ENCODE measurements around the gene CCDC197.

CCDC197 gene

DNA sequence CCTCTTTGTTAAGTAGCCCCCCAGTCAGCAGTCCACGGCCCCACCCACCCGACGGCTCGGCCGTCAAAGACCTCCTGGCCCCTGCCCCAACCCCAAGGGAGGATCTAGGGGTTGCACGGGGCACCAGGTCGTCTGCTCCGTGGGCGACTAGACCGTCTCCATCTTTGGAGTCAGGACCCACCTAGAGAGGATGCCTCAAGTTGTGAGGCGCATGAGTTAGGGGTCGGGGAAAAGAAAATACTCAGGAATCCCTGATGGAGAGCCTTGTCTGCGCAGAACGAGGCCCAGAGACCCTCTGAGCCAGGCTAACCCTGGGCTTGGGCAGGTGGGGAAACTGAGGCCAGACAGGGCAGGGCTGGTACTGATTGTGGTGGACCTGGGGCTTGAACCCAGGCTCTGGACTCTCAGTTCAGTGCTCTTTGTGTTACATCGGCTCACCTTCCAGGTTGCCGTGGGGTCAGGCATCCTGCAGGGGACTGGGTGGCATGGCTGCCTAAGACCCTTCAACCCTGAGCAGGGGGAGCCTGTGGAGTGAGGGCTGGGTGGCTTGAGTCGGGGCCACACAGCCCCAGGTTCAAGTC lies 29.9 kb downstream of the CCDC197 start:
- Mint-ChIP-seq H3K27ac (no peak overlapping the region), H3K4me1 (peaks cover 29% of the 10 kb centered on the region), H3K27me3 (peaks cover 7% of the 10 kb centered on the region), H3K9me3 (no peaks in the 10 kb centered on the region), H3K4me3 (peak overlapping the region; percentile 33), H3K36me3 (ENCODE audit: low read depth) (no peaks in the 10 kb centered on the region)
- ATAC-seq: no peak
- no peak for DNase-seq

DNA sequence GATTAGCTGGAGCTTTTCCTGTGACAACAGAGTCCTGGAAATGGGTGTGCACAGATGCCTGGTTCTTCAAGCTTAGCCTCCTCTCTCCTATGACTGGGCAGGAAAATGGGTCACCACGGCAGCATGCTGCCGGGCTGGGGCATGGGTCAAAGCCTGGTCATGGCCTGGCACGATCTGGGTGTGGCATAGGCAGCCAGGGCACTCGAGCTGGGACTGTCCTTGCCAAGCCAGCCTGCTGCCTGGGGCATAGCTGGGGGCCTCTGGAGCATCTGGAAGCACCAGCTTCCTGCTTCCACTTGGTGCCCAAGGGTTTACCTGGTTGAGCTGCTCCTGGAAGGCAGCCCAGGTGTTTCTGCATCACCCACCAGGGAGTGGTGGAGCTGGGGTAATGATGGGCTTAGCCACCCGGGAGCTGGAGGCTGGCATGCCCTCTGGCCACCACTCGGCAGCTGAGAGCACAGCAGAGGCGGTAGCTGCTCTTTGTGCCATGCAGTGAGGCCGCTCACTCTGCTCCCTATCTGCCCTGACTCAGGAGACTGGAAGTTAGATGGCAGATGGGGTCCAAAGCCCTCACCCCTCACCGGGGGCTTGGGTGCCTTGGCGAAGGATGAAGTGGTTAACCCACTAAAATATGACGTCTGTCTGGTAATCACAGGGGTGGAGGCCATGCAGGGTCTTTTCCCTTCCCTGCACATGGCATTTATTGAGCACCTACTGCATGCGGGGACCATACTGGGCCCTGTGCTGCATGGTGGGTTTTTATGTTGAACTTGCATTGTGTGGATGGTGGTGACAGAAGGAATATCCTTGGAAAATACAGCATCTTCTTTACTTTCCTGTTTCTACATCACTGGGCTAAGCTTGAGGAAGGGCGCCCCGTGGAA lies 30.7 kb downstream of the CCDC197 start:
- Mint-ChIP-seq H3K4me3 (peak overlapping the region; percentile 33), H3K36me3 (ENCODE audit: low read depth) (no peaks in the 10 kb centered on the region), H3K9me3 (no peaks in the 10 kb centered on the region), H3K4me1 (peaks cover 21% of the 10 kb centered on the region), H3K27ac (peak overlapping the region; percentile 9), H3K27me3 (peaks cover 6% of the 10 kb centered on the region)
- no peak for DNase-seq
- ATAC-seq: no peak

DNA sequence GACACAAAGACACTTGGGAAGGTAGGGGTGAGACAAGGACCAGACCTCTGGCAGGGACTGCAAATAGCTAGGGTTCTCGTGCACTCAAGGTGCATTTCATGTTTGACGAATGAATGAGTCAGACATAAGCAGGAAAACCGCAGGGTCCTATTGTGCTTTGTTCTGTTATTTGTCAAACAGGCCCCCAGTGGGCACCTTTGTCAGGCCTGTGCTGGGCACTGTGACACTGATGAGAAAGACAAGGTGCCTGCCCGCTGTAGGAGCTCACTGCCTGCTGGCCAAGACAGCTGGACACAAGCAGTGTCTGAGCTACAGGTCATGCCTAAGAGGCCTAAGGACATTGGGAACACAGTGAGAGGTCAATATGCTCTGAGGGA lies 31.3 kb downstream of the CCDC197 start:
- Mint-ChIP-seq H3K9me3 (no peaks in the 10 kb centered on the region), H3K36me3 (ENCODE audit: low read depth) (no peaks in the 10 kb centered on the region), H3K27me3 (peaks cover 6% of the 10 kb centered on the region), H3K4me3 (peak overlapping the region; percentile 1), H3K27ac (peak overlapping the region; percentile 9), H3K4me1 (peaks cover 17% of the 10 kb centered on the region)
- DNase-seq (no peak), ATAC-seq (peak; percentile 13)

DNA sequence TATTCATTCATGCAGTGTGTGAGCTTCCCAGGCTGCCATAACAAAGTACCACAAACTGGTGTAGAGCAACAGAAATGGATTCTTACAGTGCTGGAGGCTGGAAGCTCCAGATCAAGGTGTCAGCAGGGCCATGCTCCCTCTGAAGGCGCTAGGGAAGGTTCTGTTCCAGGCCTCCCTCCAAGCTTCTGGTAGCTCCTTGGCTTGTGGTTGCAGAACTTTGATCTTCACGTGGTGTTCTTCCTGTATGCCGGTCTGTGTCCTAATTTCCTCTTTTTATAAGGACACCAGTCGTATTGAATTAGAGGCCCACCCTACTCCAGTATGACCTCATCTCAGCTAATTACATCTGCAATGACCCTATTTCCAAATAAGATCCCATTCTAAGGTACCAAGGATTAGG lies 32.2 kb downstream of the CCDC197 start:
- Mint-ChIP-seq H3K36me3 (ENCODE audit: low read depth) (no peaks in the 10 kb centered on the region), H3K27me3 (peaks cover 2% of the 10 kb centered on the region), H3K4me3 (no peak overlapping the region), H3K9me3 (no peaks in the 10 kb centered on the region), H3K27ac (no peak overlapping the region), H3K4me1 (peaks cover 17% of the 10 kb centered on the region)
- DNase-seq: no peak
- ATAC-seq: no peak

DNA sequence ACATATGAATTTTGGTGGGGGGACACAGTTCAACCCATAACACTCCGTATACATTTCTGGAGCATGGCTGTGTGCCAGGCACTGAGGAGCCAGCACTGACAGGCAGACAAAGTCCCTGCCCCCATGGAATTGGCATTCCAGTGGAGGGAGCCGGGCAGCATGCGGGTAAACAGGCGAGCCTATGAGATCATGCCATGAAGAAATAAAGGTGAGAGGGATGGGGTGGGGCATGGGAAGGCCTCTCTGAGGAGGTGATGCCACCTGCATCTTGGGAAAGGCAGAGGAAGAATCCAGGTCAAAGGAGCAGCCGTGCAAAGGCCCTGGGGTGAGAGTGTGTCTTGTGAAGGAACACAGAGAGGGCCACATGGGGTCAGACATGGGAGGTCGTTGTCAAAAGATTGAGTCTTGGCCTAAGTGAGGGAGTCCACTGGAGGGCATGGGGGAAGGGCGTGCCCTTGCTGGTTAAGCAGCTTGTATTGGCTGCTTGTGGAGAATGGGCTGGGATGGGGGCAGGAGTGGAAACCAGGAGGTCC lies 32.6 kb downstream of the CCDC197 start:
- ATAC-seq (no peak), DNase-seq (no peak)
- Mint-ChIP-seq H3K9me3 (no peaks in the 10 kb centered on the region), H3K36me3 (ENCODE audit: low read depth) (no peaks in the 10 kb centered on the region), H3K4me1 (peaks cover 17% of the 10 kb centered on the region), H3K27ac (no peak overlapping the region), H3K4me3 (no peak overlapping the region), H3K27me3 (no peaks in the 10 kb centered on the region)

DNA sequence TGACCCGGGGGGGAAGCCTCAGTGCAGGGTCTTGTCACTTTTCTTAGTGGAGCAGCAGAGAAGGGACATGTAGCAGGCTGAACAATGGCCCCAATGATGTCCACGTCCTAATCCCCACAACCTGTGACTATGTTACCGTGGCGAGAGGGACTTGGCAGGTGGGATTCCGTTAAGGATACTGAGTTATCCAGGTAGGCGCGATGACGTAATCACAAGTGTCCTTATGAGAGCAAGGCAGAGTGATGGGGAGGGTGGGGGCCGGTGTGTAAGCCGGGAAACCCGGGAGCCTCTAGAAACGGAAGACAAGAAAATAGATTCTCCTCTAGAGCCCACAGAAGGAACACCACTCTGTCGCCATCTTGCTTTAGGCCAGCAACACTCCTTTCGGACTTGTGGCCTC lies 33.5 kb downstream of the CCDC197 start:
- H3K27ac Mint-ChIP-seq: no peak overlapping the region
- ATAC-seq (no peak), DNase-seq (no peak)
- H3K36me3 Mint-ChIP-seq (ENCODE audit: low read depth): no peaks in the 10 kb centered on the region
- no peaks in the 10 kb centered on the region for H3K9me3 Mint-ChIP-seq
- H3K4me3 Mint-ChIP-seq: no peak overlapping the region
- H3K4me1 Mint-ChIP-seq: peaks cover 17% of the 10 kb centered on the region
- no peaks in the 10 kb centered on the region for H3K27me3 Mint-ChIP-seq

DNA sequence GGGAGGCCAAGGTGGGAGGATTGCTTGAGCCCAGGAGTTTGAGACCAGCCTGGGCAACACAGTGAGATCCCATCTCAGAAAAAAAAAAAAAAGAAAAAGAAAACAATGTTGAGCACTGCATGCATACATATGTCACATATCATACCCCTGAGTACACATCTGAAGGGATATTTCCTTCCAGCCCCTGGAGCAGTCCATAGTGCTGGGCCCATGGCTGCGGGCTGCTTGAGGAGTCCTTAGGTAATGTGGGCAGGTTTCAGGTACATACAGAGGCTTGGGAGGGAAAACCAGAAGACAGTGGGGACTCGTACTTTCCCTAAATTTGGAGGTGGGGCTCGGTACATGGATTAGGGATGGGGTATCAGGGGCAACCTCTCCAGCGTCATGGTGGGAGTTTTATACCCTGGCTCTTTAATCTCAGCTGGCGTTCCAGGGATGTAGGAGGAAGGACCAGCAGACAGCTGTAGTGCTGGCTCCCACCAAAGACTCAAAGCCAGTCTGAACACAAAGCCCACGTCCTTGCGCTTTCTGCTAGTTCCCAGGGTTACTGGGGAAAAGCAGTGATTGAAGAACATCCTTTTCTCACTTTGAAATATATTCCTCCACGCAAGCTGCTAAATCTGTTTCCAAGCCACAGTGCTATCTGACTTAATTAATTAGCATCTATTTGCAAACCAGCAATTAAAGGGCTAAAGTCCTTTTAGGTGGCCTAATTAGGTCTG lies 34.2 kb downstream of the CCDC197 start:
- H3K36me3 Mint-ChIP-seq (ENCODE audit: low read depth): no peaks in the 10 kb centered on the region

DNA sequence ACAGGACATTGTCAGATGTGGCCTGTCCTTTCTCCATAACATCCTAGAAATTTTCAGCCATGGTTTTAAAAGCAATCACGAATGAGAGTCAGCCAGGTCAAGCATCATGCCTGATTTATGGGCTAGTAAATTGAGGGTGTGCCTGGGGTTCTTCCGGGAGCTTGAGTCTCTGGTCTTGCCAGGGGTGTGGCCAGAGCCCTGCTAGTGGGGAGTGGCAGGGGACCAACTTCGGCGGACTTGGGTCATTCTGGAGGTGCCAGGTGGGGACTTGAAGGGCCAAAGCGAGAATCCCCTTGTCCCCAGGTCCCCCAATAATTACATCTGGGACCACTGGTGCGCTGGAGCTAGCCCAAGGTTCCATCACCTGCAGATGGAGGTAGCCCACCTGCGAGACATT lies 34.8 kb downstream of the CCDC197 start:
- no peak for DNase-seq
- ATAC-seq: no peak
- H3K4me1 Mint-ChIP-seq: peaks cover 15% of the 10 kb centered on the region
- H3K9me3 Mint-ChIP-seq: no peaks in the 10 kb centered on the region
- no peaks in the 10 kb centered on the region for H3K27me3 Mint-ChIP-seq
- H3K4me3 Mint-ChIP-seq: no peak overlapping the region
- H3K27ac Mint-ChIP-seq: no peak overlapping the region
- H3K36me3 Mint-ChIP-seq (ENCODE audit: low read depth): no peaks in the 10 kb centered on the region

More for the DNA sequence above, 34.2 kb downstream of the CCDC197 start:
- Mint-ChIP-seq H3K27ac (no peak overlapping the region), H3K4me3 (no peak overlapping the region), H3K9me3 (no peaks in the 10 kb centered on the region), H3K27me3 (no peaks in the 10 kb centered on the region), H3K4me1 (peaks cover 11% of the 10 kb centered on the region)
- DNase-seq: no peak
- ATAC-seq: no peak

DNA sequence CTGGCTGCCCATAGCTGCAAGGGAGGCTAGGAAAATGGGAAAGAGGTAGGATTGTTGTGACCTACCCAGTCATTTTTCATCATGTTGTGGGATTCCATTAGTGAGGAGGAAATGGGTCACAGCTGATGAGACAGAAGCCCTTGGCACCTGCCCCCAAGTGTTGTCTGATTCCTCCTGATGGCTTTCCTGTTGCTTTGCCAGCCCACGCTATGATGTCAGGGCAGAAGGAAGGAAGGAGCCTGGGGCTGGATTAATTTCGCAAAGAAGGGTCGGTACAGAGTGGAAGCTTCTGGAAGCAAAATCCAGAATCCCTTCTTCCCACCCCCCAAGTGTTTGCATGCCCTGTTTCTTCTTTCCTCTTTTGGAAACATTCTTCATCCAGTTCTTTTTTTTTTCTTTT lies 37.8 kb downstream of the CCDC197 start:
- DNase-seq (no peak), ATAC-seq (no peak)
- Mint-ChIP-seq H3K36me3 (ENCODE audit: low read depth) (no peaks in the 10 kb centered on the region), H3K4me3 (no peak overlapping the region), H3K27ac (no peak overlapping the region), H3K27me3 (no peaks in the 10 kb centered on the region), H3K9me3 (no peaks in the 10 kb centered on the region), H3K4me1 (peaks cover 3% of the 10 kb centered on the region)

DNA sequence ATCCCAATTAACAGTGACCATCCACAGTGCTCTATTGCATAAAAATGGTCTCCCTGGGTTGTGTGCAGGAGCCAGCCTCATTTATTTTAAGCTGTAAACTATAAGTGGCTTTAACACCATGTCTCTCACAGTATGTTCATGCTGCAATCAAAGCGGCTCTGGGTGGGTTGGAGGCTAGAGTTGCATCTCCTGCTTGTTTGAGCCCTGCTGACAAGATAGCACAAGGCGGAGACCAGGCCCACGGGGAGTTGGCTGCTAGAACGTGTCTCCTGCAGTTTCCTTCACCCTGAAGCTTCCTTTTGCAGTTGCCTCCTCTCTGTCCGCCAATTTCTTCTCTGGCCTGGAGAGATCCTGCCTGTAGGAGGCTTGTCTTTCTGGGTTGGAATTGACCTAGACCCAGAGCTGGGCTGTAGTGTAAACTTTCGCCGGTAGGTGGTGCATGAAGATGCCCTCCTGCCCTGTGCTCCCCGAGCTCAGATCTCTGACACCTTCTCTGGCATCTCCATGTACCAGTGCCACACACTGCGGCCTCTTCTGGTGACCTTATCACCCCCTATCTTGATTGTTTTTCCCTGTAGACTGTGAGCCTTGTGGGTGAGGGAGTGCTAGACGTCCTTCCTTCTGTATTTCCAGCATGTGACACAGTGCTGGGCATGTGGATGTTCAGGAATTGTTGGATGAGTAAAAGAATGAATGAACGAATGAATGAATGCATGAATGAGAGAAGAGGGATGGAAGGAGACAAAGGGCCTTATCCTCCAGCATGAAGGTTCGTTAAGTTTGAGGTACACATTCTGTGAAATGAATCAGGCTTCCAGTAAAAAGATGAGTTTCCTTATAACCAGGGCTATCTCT lies 39.4 kb downstream of the CCDC197 start:
- peaks cover 3% of the 10 kb centered on the region for H3K4me1 Mint-ChIP-seq
- H3K27me3 Mint-ChIP-seq: no peaks in the 10 kb centered on the region
- H3K36me3 Mint-ChIP-seq (ENCODE audit: low read depth): no peaks in the 10 kb centered on the region
- H3K27ac Mint-ChIP-seq: peak overlapping the region; percentile 44
- H3K9me3 Mint-ChIP-seq: no peaks in the 10 kb centered on the region
- DNase-seq (peak; percentile 80), ATAC-seq (peak; percentile 90)
- no peak overlapping the region for H3K4me3 Mint-ChIP-seq

DNA sequence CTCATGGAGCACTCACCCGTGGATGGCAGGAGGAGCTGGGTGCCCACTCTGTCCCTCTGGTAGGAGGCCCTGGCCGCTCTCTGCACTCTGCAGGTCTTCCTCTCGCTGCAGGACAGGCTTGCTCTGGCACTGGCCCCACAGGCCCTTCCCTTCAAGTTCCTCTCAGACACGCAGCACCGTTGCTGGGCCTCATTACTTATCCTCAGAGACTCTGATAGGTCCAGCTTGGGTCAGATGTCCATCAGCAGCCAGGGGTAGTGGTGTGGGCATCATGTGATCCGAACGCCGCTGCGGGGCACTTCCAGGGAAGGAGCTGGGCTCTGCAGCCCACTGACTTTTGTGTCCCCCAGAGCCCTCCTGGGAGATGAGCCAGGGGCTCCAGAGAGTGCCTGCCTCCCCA lies 40.9 kb downstream of the CCDC197 start:
- H3K36me3 Mint-ChIP-seq (ENCODE audit: low read depth): no peaks in the 10 kb centered on the region
- no peak overlapping the region for H3K27ac Mint-ChIP-seq
- peaks cover 3% of the 10 kb centered on the region for H3K4me1 Mint-ChIP-seq
- no peak for DNase-seq
- no peaks in the 10 kb centered on the region for H3K27me3 Mint-ChIP-seq
- no peak overlapping the region for H3K4me3 Mint-ChIP-seq
- no peaks in the 10 kb centered on the region for H3K9me3 Mint-ChIP-seq
- no peak for ATAC-seq

DNA sequence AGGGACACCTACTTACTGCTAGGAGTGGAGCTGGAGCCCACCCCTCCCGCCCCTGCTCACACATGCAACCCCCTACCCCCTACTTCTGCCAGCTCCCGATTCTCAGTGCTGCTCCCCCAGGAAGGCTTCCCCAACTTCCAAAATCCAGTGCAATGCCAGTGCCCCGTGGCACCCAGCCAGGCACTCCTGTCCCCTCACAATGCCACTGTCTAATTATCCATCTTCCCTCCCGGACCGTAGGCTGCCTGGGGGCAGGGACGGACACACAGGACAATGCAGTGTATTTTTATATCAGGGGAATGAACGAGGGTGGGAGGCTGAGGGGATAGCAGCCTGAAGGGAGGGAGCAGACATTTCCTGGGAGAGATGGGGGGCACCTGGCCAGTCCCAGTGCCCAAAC lies 41.4 kb downstream of the CCDC197 start:
- Mint-ChIP-seq H3K36me3 (ENCODE audit: low read depth) (peaks cover under 1% of the 10 kb centered on the region), H3K27me3 (no peaks in the 10 kb centered on the region), H3K4me3 (no peak overlapping the region), H3K9me3 (no peaks in the 10 kb centered on the region), H3K4me1 (peaks cover 3% of the 10 kb centered on the region), H3K27ac (no peak overlapping the region)
- ATAC-seq (no peak), DNase-seq (no peak)

DNA sequence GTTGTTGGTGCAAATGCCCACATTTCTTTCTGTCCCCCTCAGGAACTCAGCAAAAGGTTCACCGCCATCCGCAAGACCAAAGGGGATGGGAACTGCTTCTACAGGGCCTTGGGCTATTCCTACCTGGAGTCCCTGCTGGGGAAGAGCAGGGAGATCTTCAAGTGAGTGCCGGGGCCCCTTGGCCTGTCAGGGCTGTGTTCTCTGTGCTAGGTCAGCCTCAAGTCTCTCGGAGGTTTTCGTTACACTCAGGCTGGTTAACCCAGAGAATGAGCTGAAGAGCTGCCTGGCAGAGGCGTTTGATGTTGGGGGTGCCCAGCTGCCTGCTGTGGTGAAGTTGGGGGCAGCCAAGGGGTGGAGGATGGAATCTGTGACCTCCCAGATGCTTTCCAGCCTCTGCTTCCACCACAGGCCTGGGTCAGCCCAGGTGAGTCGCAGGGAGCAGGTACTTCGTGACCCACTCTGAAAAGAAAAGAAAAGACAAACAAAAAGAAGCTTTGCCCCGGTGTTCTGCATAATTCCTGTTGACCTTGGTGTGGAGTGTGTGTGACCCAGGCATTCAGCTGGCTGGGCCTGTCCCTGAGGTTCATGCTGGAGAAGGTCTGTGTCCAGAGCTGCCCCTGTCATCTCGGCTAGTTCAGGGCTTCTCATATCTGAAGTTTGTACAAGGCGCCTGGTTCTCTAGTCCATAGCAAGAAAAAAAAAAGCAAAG lies 42.0 kb downstream of the CCDC197 start:
- Mint-ChIP-seq H3K36me3 (ENCODE audit: low read depth) (peaks cover 4% of the 10 kb centered on the region), H3K27me3 (no peaks in the 10 kb centered on the region), H3K4me3 (no peak overlapping the region), H3K4me1 (peaks cover 3% of the 10 kb centered on the region), H3K27ac (no peak overlapping the region), H3K9me3 (no peaks in the 10 kb centered on the region)
- no peak for ATAC-seq
- DNase-seq: no peak

DNA sequence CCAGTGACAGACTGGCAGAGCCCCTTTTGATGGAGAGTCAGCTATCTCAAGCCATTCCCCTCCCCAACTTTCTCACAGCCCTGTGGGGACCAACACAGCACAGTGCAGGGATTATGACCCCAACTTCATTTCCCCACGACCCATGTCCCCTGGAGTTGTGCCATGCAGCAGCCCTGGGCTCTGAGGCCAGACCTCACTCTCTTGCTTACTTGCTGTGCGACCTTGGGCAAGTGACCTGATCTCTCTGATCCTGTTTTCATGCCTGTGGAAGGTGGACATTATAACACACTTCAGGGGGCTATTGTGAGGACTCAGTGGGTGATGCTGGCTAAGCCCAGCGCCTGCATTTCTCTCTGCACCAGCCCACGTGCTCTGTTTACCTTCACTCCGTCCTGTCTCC lies 43.1 kb downstream of the CCDC197 start:
- Mint-ChIP-seq H3K4me3 (no peak overlapping the region), H3K9me3 (no peaks in the 10 kb centered on the region), H3K27me3 (no peaks in the 10 kb centered on the region), H3K27ac (no peak overlapping the region), H3K36me3 (ENCODE audit: low read depth) (peaks cover 4% of the 10 kb centered on the region), H3K4me1 (peaks cover 3% of the 10 kb centered on the region)
- no peak for ATAC-seq
- DNase-seq: no peak

Measured in activated naive CD8-positive, alpha-beta T cell treated with anti-CD3 and anti-CD28 coated beads, Interleukin-2, amount 50 U/mL, for 24 hours (primary cell).